ENCODE results near the gene PIK3R1. TPM values are rescaled to one million over a fixed set of nuclear protein-coding genes. Genes with fewer than 3 reads are reported as not detected.

The PIK3R1 gene
- total RNA-seq, 6 experiments from 2014 or later = 36.3 to 173 (median 72.8) TPM

- H3K4me3 ChIP-seq = peak overlapping the region; percentile 86 to 94 (median 90)
- WGBS (ENCODE audit: insufficient coverage, low coverage, low lambda C conversion rate, missing lambda C conversion rate) = 4% methylated on average over 5 of the region's 5 CpGs
- intact Hi-C loops (cut with DNase I) = no loop called here
- H3K27ac ChIP-seq = peak overlapping the region; percentile 93 to 95 (median 94)
- no peaks in the 10 kb centered on the region for H3K27me3 ChIP-seq
- no peaks in the 10 kb centered on the region for H3K9me3 ChIP-seq
- H3K4me1 ChIP-seq = peaks cover 0 to 49% (median 7%) of the 10 kb centered on the region in 4 donors
- H3K36me3 ChIP-seq = no peaks in the 10 kb centered on the region
- DNase-seq (no peak), ATAC-seq (no peak)
- no peak for TF ChIP-seq POLR2A (IDR thresholded peaks at IDR 0.05)
- no peak for TF ChIP-seq CTCF (IDR thresholded peaks at IDR 0.05)
These were observed 2.0 kb downstream of the PIK3R1 start for GRCh38 chr5:68217528-68217927.

- H3K9me3 ChIP-seq = no peaks in the 10 kb centered on the region
- ATAC-seq (no peak), DNase-seq (no peak)
- H3K27me3 ChIP-seq = no peaks in the 10 kb centered on the region
- H3K27ac ChIP-seq = peak overlapping the region in 2 of 3 donors; percentile 3 to 95
- peak overlapping the region in 2 of 3 donors; percentile 86 to 90 for H3K4me3 ChIP-seq
- intact Hi-C loops (cut with DNase I) = no loop called here
- no peaks in the 10 kb centered on the region for H3K36me3 ChIP-seq
- peaks cover 0 to 60% (median 10%) of the 10 kb centered on the region in 4 donors for H3K4me1 ChIP-seq
- TF ChIP-seq POLR2A (IDR thresholded peaks at IDR 0.05) (no peak), CTCF (IDR thresholded peaks at IDR 0.05) (no peak)
- 42% methylated on average over 2 of the region's 3 CpGs for WGBS (ENCODE audit: insufficient coverage, low coverage, low lambda C conversion rate, missing lambda C conversion rate)
These were observed 3.7 kb downstream of the PIK3R1 start for GRCh38 chr5:68219161-68219816.

GRCh38 chr5:68220260-68220659, 4.7 kb downstream of the PIK3R1 start:
- Histone ChIP-seq H3K27me3 (no peaks in the 10 kb centered on the region), H3K9me3 (no peaks in the 10 kb centered on the region), H3K4me1 (peaks cover 3 to 67% (median 13%) of the 10 kb centered on the region in 4 donors), H3K27ac (peak overlapping the region in 1 of 3 donors; percentile 1), H3K36me3 (no peaks in the 10 kb centered on the region), H3K4me3 (no peak overlapping the region)
- intact Hi-C loops (cut with DNase I) = no loop called here
- DNase-seq (no peak), ATAC-seq (no peak)
- no peak for TF ChIP-seq CTCF (IDR thresholded peaks at IDR 0.05)
- WGBS (ENCODE audit: insufficient coverage, low coverage, low lambda C conversion rate, missing lambda C conversion rate) = 94% methylated on average over 6 of the region's 7 CpGs

GRCh38 chr5:68220914-68221313, 5.4 kb downstream of the PIK3R1 start:
- Histone ChIP-seq H3K4me3 (no peak overlapping the region), H3K36me3 (no peaks in the 10 kb centered on the region), H3K4me1 (peaks cover 3 to 74% (median 17%) of the 10 kb centered on the region in 4 donors), H3K9me3 (no peaks in the 10 kb centered on the region), H3K27me3 (no peaks in the 10 kb centered on the region), H3K27ac (no peak overlapping the region)
- TF ChIP-seq CTCF (IDR thresholded peaks at IDR 0.05) = no peak
- no peak for TF ChIP-seq POLR2A (IDR thresholded peaks at IDR 0.05)
- intact Hi-C loops (cut with DNase I) = no loop called here
- DNase-seq (no peak), ATAC-seq (no peak)
- WGBS (ENCODE audit: insufficient coverage, low coverage, low lambda C conversion rate, missing lambda C conversion rate) = 89% methylated on average over 2 of the region's 2 CpGs
